Brain microvascular endothelial cell (primary cell): ENCODE data around the gene ASCL2.

Experiments
- DNase-seq: peaks from one replicate; pipeline ENCODE4 v3.0.0-alpha.2; 2020
- H3K27ac ChIP-seq: fragments of 250-450 bp; sonication (Bioruptor Pico); 2 replicates; pipeline ENCODE4 v1.5.1; 2020; ENCODE audit warnings: mild to moderate bottlenecking, moderate library complexity
- H3K27me3 ChIP-seq: fragments of 250-450 bp; sonication (Bioruptor Pico); replicated peaks from 2 replicates; pipeline ENCODE4 v1.5.1; 2020; ENCODE audit warnings: mild to moderate bottlenecking
- H3K36me3 ChIP-seq: fragments of 250-450 bp; sonication (Bioruptor Pico); replicated peaks from 2 replicates; pipeline ENCODE4 v1.5.1; 2020; ENCODE audit warnings: mild to moderate bottlenecking
- H3K4me3 ChIP-seq: 2 replicates; pipeline ENCODE4 v1.5.1; 2011; ENCODE audit warnings: low read depth, mild to moderate bottlenecking, control low read depth, low read length, moderate library complexity
- CTCF ChIP-seq: IDR thresholded peaks from 2 replicates; pipeline ENCODE4 v1.5.1; 2011; ENCODE audit warnings: low read depth, mild to moderate bottlenecking, moderate library complexity, low read length, control low read depth, inconsistent platforms; ENCODE audit errors: missing control alignments
- in situ Hi-C: cut with HindIII; loops from 2 replicates; pipeline ENCODE4 v1.10.0; 2017; ENCODE audit warnings: low sequenced_read_pairs, low pct_ligation_motif_present

The ASCL2 gene

GRCh38 chr11:2270322-2271076, at the start of gene ASCL2:
Gene ASCL2 (minus strand): TSS chr11:2270588. CDS start chr11:2270332, 256 bp downstream.
- H3K4me3 ChIP-seq = no peak within 1 kb of the TSS
- TF ChIP-seq CTCF = no peak
- in situ Hi-C loops = no loop called here
- H3K27me3 ChIP-seq = peaks cover 68% of the 10 kb centered on the region
- DNase-seq = no peak
- no peaks in the 10 kb centered on the region for H3K36me3 ChIP-seq
- H3K27ac ChIP-seq = no peak within 1 kb of the TSS

- TF ChIP-seq CTCF = no peak
These were observed 49.5 kb upstream of the ASCL2 start for GRCh38 chr11:2319791-2320472.

GRCh38 chr11:2318707-2319106, 48.3 kb upstream of the ASCL2 start:
- H3K36me3 ChIP-seq = no peaks in the 10 kb centered on the region
- in situ Hi-C loops = no loop called here
- H3K27ac ChIP-seq = no peak overlapping the region
- no peak for DNase-seq
- no peak for TF ChIP-seq CTCF
- H3K27me3 ChIP-seq = no peaks in the 10 kb centered on the region
- no peak overlapping the region for H3K4me3 ChIP-seq

More at GRCh38 chr11:2319791-2320472, 49.5 kb upstream of the ASCL2 start:
- in situ Hi-C loops = no loop called here
- no peaks in the 10 kb centered on the region for H3K27me3 ChIP-seq
- H3K36me3 ChIP-seq = no peaks in the 10 kb centered on the region
- no peak overlapping the region for H3K27ac ChIP-seq
- no peak for DNase-seq
- no peak overlapping the region for H3K4me3 ChIP-seq

GRCh38 chr11:2318123-2318522, 47.7 kb upstream of the ASCL2 start:
- in situ Hi-C loops = no loop called here
- H3K27me3 ChIP-seq = no peaks in the 10 kb centered on the region
- no peak for TF ChIP-seq CTCF
- H3K27ac ChIP-seq = no peak overlapping the region
- no peak overlapping the region for H3K4me3 ChIP-seq
- no peaks in the 10 kb centered on the region for H3K36me3 ChIP-seq
- no peak for DNase-seq

GRCh38 chr11:2317354-2318050, 47.1 kb upstream of the ASCL2 start:
- TF ChIP-seq CTCF = no peak
- no peak for DNase-seq
- in situ Hi-C loops = no loop called here
- Histone ChIP-seq H3K4me3 (no peak overlapping the region), H3K27ac (no peak overlapping the region), H3K36me3 (no peaks in the 10 kb centered on the region), H3K27me3 (no peaks in the 10 kb centered on the region)
